Measurements from ENCODE around the gene DLAT. TPM values are rescaled to one million over a fixed set of nuclear protein-coding genes. Genes with fewer than 3 reads are reported as not detected.
A peak's percentile ranks its signal among the peaks of the same experiment; 100 is the strongest.

Gene DLAT
- total RNA-seq, 1 donor from 2014 or later = 28.2 TPM

GRCh38 chr11:111983187-111983986, 41.8 kb upstream of the DLAT start:
- TF ChIP-seq, protein P1, sequence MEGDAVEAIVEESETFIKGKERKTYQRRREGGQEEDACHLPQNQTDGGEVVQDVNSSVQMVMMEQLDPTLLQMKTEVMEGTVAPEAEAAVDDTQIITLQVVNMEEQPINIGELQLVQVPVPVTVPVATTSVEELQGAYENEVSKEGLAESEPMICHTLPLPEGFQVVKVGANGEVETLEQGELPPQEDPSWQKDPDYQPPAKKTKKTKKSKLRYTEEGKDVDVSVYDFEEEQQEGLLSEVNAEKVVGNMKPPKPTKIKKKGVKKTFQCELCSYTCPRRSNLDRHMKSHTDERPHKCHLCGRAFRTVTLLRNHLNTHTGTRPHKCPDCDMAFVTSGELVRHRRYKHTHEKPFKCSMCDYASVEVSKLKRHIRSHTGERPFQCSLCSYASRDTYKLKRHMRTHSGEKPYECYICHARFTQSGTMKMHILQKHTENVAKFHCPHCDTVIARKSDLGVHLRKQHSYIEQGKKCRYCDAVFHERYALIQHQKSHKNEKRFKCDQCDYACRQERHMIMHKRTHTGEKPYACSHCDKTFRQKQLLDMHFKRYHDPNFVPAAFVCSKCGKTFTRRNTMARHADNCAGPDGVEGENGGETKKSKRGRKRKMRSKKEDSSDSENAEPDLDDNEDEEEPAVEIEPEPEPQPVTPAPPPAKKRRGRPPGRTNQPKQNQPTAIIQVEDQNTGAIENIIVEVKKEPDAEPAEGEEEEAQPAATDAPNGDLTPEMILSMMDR (IDR thresholded peaks at IDR 0.05; ENCODE audit: unreplicated experiment) = no peak
- Mint-ChIP-seq H3K27me3 (ENCODE audit: unreplicated experiment) (peaks cover 4% of the 10 kb centered on the region), H3K4me1 (ENCODE audit: unreplicated experiment) (peaks cover 8% of the 10 kb centered on the region), H3K9me3 (ENCODE audit: unreplicated experiment) (no peaks in the 10 kb centered on the region), H3K36me3 (ENCODE audit: low read depth, unreplicated experiment) (peaks cover 3% of the 10 kb centered on the region), H3K4me3 (ENCODE audit: unreplicated experiment) (peak overlapping the region; percentile 33), H3K27ac (ENCODE audit: unreplicated experiment) (peak overlapping the region; percentile 81)
- DNase-seq (ENCODE audit: low spot score) = peak; percentile 36

- DNase-seq (ENCODE audit: low spot score) = no peak
- TF ChIP-seq, protein P1 (IDR thresholded peaks at IDR 0.05; ENCODE audit: unreplicated experiment) = no peak
- H3K9me3 Mint-ChIP-seq (ENCODE audit: unreplicated experiment) = no peaks in the 10 kb centered on the region
- H3K4me1 Mint-ChIP-seq (ENCODE audit: unreplicated experiment) = peaks cover 6% of the 10 kb centered on the region
- H3K27ac Mint-ChIP-seq (ENCODE audit: unreplicated experiment) = no peak overlapping the region
- no peak overlapping the region for H3K4me3 Mint-ChIP-seq (ENCODE audit: unreplicated experiment)
- H3K27me3 Mint-ChIP-seq (ENCODE audit: unreplicated experiment) = peaks cover 4% of the 10 kb centered on the region
- H3K36me3 Mint-ChIP-seq (ENCODE audit: low read depth, unreplicated experiment) = peaks cover 3% of the 10 kb centered on the region
Observed at GRCh38 chr11:111986589-111986988, 38.6 kb upstream of the DLAT start.

DNA sequence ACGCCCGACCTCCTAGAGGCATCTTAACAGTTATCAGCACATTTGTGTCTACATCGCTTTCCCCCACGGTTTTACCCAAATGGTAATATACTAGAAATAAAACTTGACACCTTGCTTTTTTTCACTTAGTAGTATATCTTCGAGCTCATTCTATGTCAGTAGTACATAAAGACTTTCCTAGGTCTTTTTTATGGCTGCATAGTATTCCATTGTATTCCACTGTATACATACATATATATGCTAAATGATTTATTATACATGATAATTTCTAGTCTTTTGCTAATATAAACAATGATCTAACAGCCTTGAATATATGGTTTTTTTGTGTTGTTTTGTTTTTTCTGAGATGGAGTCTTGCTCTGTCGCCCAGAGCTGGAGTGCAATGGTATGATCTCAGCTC, 34.8 kb upstream of the DLAT start:
- Mint-ChIP-seq H3K4me1 (ENCODE audit: unreplicated experiment) (no peaks in the 10 kb centered on the region), H3K4me3 (ENCODE audit: unreplicated experiment) (no peak overlapping the region), H3K27me3 (ENCODE audit: unreplicated experiment) (peaks cover 2% of the 10 kb centered on the region), H3K9me3 (ENCODE audit: unreplicated experiment) (no peaks in the 10 kb centered on the region), H3K27ac (ENCODE audit: unreplicated experiment) (no peak overlapping the region), H3K36me3 (ENCODE audit: low read depth, unreplicated experiment) (peaks cover 3% of the 10 kb centered on the region)
- DNase-seq (ENCODE audit: low spot score) = no peak
- TF ChIP-seq, protein P1 (IDR thresholded peaks at IDR 0.05; ENCODE audit: unreplicated experiment) = no peak

GRCh38 chr11:111992206-111992855, 32.9 kb upstream of the DLAT start:
- TF ChIP-seq, protein P1 (IDR thresholded peaks at IDR 0.05; ENCODE audit: unreplicated experiment) = no peak
- H3K36me3 Mint-ChIP-seq (ENCODE audit: low read depth, unreplicated experiment) = no peaks in the 10 kb centered on the region
- no peak overlapping the region for H3K27ac Mint-ChIP-seq (ENCODE audit: unreplicated experiment)
- no peaks in the 10 kb centered on the region for H3K9me3 Mint-ChIP-seq (ENCODE audit: unreplicated experiment)
- peaks cover 2% of the 10 kb centered on the region for H3K27me3 Mint-ChIP-seq (ENCODE audit: unreplicated experiment)
- H3K4me3 Mint-ChIP-seq (ENCODE audit: unreplicated experiment) = no peak overlapping the region
- DNase-seq (ENCODE audit: low spot score) = no peak
- no peaks in the 10 kb centered on the region for H3K4me1 Mint-ChIP-seq (ENCODE audit: unreplicated experiment)

DNA sequence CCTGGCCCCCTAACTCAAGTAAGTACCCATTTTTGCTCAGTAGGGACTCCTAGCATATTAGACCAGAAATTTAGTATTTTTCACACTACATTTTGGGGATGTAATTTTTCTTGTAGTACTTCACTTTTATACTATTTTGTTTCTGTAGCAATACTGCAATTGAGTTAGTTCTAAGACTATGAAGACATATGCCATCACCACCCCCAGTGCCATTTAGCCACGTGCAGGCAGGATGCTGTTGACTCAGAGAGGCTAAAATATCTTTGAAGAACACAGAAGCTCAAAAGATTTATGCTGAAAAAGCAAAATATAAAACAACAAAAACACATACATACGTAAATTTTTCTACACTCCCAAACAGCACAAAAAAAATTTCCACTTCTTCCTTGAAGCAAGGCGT, 29.1 kb upstream of the DLAT start:
- H3K27me3 Mint-ChIP-seq (ENCODE audit: unreplicated experiment) = no peaks in the 10 kb centered on the region
- DNase-seq (ENCODE audit: low spot score) = no peak
- peaks cover 4% of the 10 kb centered on the region for H3K36me3 Mint-ChIP-seq (ENCODE audit: low read depth, unreplicated experiment)
- H3K4me3 Mint-ChIP-seq (ENCODE audit: unreplicated experiment) = no peak overlapping the region
- TF ChIP-seq, protein P1 (IDR thresholded peaks at IDR 0.05; ENCODE audit: unreplicated experiment) = no peak
- H3K27ac Mint-ChIP-seq (ENCODE audit: unreplicated experiment) = no peak overlapping the region
- H3K9me3 Mint-ChIP-seq (ENCODE audit: unreplicated experiment) = no peaks in the 10 kb centered on the region
- no peaks in the 10 kb centered on the region for H3K4me1 Mint-ChIP-seq (ENCODE audit: unreplicated experiment)
